AG04449 (cell line): ENCODE measurements around the gene TEX22.

Experiments used
- CTCF ChIA-PET: fragments of 350-600 bp; formaldehyde crosslinking; extraction: SDS; loops from one replicate; lab custom pipeline; 2021; ENCODE audit warnings: antibody characterized with exemption; lab: Yijun Ruan, JAX
- POLR2A ChIA-PET: fragments of 400-600, 350-600 bp; formaldehyde crosslinking; extraction: SDS; loops from one replicate; lab custom pipeline; 2020; ENCODE audit warnings: antibody characterized with exemption, inconsistent platforms; lab: Yijun Ruan, JAX
- DNase-seq: peaks from one replicate; pipeline ENCODE4 v3.0.0-alpha.2; 2010; ENCODE audit warnings: low read depth, low spot score
- H3K4me3 ChIP-seq: 2 replicates; pipeline ENCODE4 v1.5.1; 2011; ENCODE audit warnings: low read depth, mild to moderate bottlenecking, control low read depth, low read length
- TF ChIP-seq, protein P1 (sequence below): IDR thresholded peaks from one replicate; pipeline ENCODE4 v1.5.1; 2011; ENCODE audit warnings: mild to moderate bottlenecking, moderate library complexity, low read length, control low read depth, inconsistent platforms; ENCODE audit not compliant: insufficient read depth; ENCODE audit errors: missing control alignments

Gene TEX22

DNA sequence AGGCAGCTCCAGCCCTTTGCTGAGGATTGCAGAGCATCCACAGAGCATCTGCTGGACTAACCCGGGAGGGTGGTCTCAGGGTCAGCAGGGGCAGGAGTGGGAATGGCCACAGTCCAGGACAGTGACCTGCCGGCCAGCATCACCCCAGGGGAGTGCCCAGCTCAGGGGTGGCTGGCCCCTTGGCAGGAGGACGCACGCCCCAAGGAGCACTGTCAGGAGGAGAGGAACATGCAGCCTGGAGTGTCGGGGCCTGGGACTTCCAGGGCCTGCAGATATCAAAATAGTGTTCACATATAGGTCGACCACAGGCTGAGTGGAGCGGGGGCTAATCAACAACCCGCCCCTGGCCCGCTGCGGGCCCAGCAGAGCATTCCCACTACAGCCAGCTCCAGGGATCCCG lies 33.2 kb upstream of the TEX22 start:
- TF ChIP-seq, protein P1, sequence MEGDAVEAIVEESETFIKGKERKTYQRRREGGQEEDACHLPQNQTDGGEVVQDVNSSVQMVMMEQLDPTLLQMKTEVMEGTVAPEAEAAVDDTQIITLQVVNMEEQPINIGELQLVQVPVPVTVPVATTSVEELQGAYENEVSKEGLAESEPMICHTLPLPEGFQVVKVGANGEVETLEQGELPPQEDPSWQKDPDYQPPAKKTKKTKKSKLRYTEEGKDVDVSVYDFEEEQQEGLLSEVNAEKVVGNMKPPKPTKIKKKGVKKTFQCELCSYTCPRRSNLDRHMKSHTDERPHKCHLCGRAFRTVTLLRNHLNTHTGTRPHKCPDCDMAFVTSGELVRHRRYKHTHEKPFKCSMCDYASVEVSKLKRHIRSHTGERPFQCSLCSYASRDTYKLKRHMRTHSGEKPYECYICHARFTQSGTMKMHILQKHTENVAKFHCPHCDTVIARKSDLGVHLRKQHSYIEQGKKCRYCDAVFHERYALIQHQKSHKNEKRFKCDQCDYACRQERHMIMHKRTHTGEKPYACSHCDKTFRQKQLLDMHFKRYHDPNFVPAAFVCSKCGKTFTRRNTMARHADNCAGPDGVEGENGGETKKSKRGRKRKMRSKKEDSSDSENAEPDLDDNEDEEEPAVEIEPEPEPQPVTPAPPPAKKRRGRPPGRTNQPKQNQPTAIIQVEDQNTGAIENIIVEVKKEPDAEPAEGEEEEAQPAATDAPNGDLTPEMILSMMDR: no peak
- ChIA-PET CTCF (interaction anchor here (1.0 to 4.1 kb wide), 9 partner anchors 9 to 274 kb away, joined by 3 to 18 read pairs (median 5); partner anchors contain the start of gene BRF1), POLR2A (interaction anchor here (0.7 kb wide), 1 partner anchor 35 kb away, joined by 3 read pairs; no protein-coding TSS in a partner anchor)
- DNase-seq: no peak
- no peak overlapping the region for H3K4me3 ChIP-seq

DNA sequence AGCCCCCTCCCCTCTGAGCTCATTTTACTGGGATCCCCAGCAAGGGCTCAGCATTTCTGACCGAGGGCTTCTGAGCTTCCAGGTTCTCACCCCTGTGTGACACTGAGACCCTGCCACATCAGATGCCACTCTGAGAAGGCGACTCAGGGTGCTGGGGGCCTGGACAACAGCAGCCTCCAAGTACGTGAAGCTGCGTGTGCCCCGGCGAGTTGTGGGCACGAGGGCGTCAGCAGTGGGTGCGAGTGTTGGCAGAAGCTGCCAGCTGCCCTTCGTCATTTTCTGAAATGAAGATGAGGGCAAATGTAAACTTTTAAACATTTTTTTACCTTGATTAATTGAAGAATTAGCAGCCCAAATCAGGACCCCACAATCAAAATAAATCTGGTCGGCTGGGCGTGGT lies 32.7 kb upstream of the TEX22 start:
- TF ChIP-seq, protein P1: no peak
- ChIA-PET CTCF (interaction anchor here (1.1 to 2.5 kb wide), 6 partner anchors 9 to 172 kb away, joined by 3 to 16 read pairs (median 6); no protein-coding TSS in a partner anchor), POLR2A (no interaction called here)

GRCh38 chr14:105366386-105367074 lies 31.8 kb upstream of the TEX22 start:
- DNase-seq: no peak
- H3K4me3 ChIP-seq: no peak overlapping the region
- POLR2A ChIA-PET: no interaction called here
- CTCF ChIA-PET: interaction anchor here (0.9 to 2.5 kb wide), 4 partner anchors 15 to 171 kb away, joined by 3 to 16 read pairs (median 3); no protein-coding TSS in a partner anchor
- TF ChIP-seq, protein P1: no peak

More for the DNA sequence above, 32.7 kb upstream of the TEX22 start:
- no peak overlapping the region for H3K4me3 ChIP-seq
- no peak for DNase-seq

DNA sequence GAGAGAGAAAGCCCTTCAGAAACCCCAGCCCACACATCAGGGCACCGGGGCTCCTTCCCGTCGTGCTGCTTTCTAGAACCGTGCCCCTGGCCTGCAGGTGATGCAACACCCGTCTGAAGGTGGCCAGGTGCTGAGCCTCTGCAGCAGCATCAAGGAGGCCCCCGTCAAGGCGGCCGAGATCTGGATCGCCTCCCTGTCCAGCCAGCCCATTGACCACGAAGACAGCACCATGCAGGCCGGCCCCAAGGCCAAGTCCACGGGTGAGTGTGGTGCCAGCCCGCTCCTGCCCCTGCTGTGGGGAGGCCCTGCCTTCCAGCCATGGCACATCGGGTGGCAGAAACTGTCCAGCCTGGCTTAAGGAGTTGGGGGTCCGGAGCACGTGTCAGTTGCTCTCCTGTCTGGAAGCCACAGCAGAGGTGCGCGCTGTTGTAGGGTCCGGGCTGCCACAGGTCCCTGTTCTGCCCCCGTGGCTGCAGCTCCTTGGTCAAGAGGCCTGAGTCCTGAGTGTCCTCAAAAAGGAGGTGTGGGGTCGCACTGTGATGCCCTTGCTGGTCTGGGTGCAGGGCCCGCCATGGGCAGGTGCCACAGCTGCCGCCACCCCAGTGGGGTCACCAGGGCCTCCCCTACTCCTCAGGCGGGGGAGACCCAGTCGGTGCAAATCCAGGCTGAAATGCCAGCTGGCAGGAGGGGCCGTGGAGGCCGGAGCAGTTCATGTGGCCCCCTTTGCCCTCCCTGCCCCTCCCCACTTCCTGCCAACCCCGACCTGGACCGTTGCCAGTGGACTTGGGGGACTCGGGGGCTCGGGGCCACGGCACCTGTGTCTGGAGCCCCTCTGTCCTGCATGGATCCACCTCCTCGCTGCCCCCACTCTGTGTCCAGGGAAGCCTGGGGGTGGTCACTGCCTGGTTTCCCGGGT lies 31.0 kb upstream of the TEX22 start:
- POLR2A ChIA-PET: no interaction called here
- TF ChIP-seq, protein P1: no peak
- no peak for DNase-seq
- H3K4me3 ChIP-seq: no peak overlapping the region
- CTCF ChIA-PET: interaction anchor here (1.0 to 6.6 kb wide), 5 partner anchors 10 to 122 kb away, joined by 3 to 91 read pairs (median 3); no protein-coding TSS in a partner anchor

- no peak for DNase-seq
- H3K4me3 ChIP-seq: no peak overlapping the region
- TF ChIP-seq, protein P1: no peak
- ChIA-PET POLR2A (no interaction called here), CTCF (interaction anchor here (1.0 to 6.6 kb wide), 4 partner anchors 9 to 121 kb away, joined by 3 to 91 read pairs (median 3); no protein-coding TSS in a partner anchor)
These were observed 30.3 kb upstream of the TEX22 start for GRCh38 chr14:105368032-105368417.
